Suprapubic skin (tissue), 3 donors: ENCODE data around the gene PLA2R1.

Source experiments
- CTCF ChIP-seq, 2 donors: fragments of 200-600 bp in 1 of 2; fragments of 450-650 bp in 1 of 2; sonication (generic) in 1 of 2; IDR thresholded peaks; one replicate each; pipeline ENCODE4 v1.5.1; 2016 to 2019; ENCODE audit warnings: antibody characterized with exemption in 2 of 2, mild to moderate bottlenecking in 1 of 2, moderate library complexity in 1 of 2
- EP300 ChIP-seq: sonication (generic); formaldehyde crosslinking; IDR thresholded peaks from one replicate; pipeline ENCODE4 v1.6.1; 2017; ENCODE audit warnings: antibody characterized with exemption
- POLR2A ChIP-seq, 2 donors: fragments of 450-650 bp; IDR thresholded peaks; one replicate each; pipeline ENCODE4 v1.6.1; 2017; ENCODE audit warnings: antibody characterized with exemption in 2 of 2, mild to moderate bottlenecking in 2 of 2, moderate library complexity in 2 of 2

DNA sequence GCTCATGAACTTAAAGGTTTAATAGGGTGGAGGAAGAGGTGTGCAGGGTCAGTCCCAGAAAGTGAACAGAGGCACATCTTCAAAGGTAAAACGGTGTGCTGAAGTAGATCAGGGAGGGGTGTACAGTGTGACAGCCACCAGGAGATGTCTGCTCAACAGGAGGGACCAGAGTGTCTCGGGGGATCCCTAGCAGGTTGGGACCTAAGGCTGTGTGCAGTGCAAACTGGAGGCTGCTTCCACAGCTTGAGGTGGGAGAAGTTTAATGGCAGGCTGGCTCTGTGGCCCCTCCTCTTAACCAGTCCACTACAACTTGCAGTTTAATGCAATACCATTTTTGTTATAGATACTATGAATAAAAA, 33.2 kb downstream of the PLA2R1 start:
- no peak for TF ChIP-seq CTCF (IDR thresholded peaks at IDR 0.05)
- TF ChIP-seq EP300 = no peak
- no peak for TF ChIP-seq POLR2A (IDR thresholded peaks at IDR 0.05)
